Tibial nerve (tissue), 4 donors: ENCODE results near the gene DLX6. TPM values are rescaled to one million over a fixed set of nuclear protein-coding genes. Genes with fewer than 3 reads are reported as not detected.

Experiments
- DNase-seq, 2 donors: peaks; one replicate each; pipeline ENCODE4 v3.0.0-alpha.2; 2019; ENCODE audit warnings: low spot score in 2 of 2
- H3K27ac ChIP-seq, 4 donors: fragments of 200-600 bp; sonication (generic) in 3 of 4; one replicate each; pipeline ENCODE4 v1.5.1; 2017 to 2019; ENCODE audit warnings: mild to moderate bottlenecking in 1 of 4
- H3K27me3 ChIP-seq, 2 donors: fragments of 200-600 bp; sonication (generic) in 1 of 2; one replicate each; pipeline versions ENCODE4 v1.5.1 to v1.6.0; 2017 to 2019
- H3K36me3 ChIP-seq, 3 donors: fragments of 200-600 bp; sonication (generic); one replicate each; pipeline ENCODE4 v1.5.1; 2018 to 2019
- H3K4me1 ChIP-seq, 4 donors: fragments of 200-600 bp; sonication (generic) in 3 of 4; one replicate each; pipeline ENCODE4 v1.5.1; 2017 to 2019
- H3K4me3 ChIP-seq, 4 donors: fragments of 200-600 bp; sonication (generic) in 3 of 4; one replicate each; pipeline ENCODE4 v1.5.1; 2017 to 2019; ENCODE audit warnings: mild to moderate bottlenecking in 1 of 4, moderate library complexity in 1 of 4
- H3K9me3 ChIP-seq, 4 donors: fragments of 200-600 bp; sonication (generic) in 3 of 4; one replicate each; pipeline ENCODE4 v1.5.1; 2017 to 2019
- CTCF ChIP-seq, 5 experiments: fragments of 200-600 bp in 3 of 5; fragments of 450-650 bp in 2 of 5; sonication (generic) in 3 of 5; IDR thresholded peaks; one replicate each; pipeline ENCODE4 v1.5.1; 2016 to 2019; ENCODE audit warnings: antibody characterized with exemption in 5 of 5, mild to moderate bottlenecking in 3 of 5, moderate library complexity in 2 of 5
- EP300 ChIP-seq, 2 donors: sonication (generic); formaldehyde crosslinking; IDR thresholded peaks; one replicate each; pipeline ENCODE4 v1.6.1; 2017; ENCODE audit warnings: antibody characterized with exemption in 2 of 2, mild to moderate bottlenecking in 1 of 2
- POLR2A ChIP-seq, 2 donors: fragments of 450-650 bp; IDR thresholded peaks; one replicate each; pipeline ENCODE4 v1.6.1; 2017; ENCODE audit warnings: antibody characterized with exemption in 2 of 2, mild to moderate bottlenecking in 2 of 2, moderate library complexity in 2 of 2
- WGBS, 2 donors: methylation state at CpG; one replicate each; pipeline ENCODE4 v1.1.5; 2018; 5-methylcytosine and 5-hydroxymethylcytosine counted together
- total RNA-seq, 4 donors: library from RNA; depleted of rRNA; stranded (reverse); fragments of >200 nt; gene quantifications; one replicate each; pipeline ENCODE4 v1.1.0, GENCODE V29; 2016

Gene DLX6
- total RNA-seq, 4 donors from 2014 or later, result not detected

GRCh38 chr7:97011536-97012364 lies 6.4 kb downstream of the DLX6 start:
- Histone ChIP-seq H3K4me3 (no peak overlapping the region), H3K9me3 (peaks cover 0 to 5% (median 0%) of the 10 kb centered on the region in 4 donors), H3K27ac (no peak overlapping the region), H3K36me3 (no peaks in the 10 kb centered on the region), H3K4me1 (peaks cover 0 to 13% (median 3%) of the 10 kb centered on the region in 4 donors), H3K27me3 (peaks cover under 1 to 100% of the 10 kb centered on the region in 2 donors)
- WGBS, 2 donors, result 14% methylated on average over 15 of the region's 15 CpGs
- DNase-seq, result no peak
- TF ChIP-seq POLR2A (IDR thresholded peaks at IDR 0.05), result no peak
- no peak for TF ChIP-seq CTCF (IDR thresholded peaks at IDR 0.05)
- TF ChIP-seq EP300 (IDR thresholded peaks at IDR 0.05), result no peak

- peaks cover 0 to 5% (median 0%) of the 10 kb centered on the region in 4 donors for H3K9me3 ChIP-seq
- no peaks in the 10 kb centered on the region for H3K36me3 ChIP-seq
- H3K4me1 ChIP-seq, result peaks cover 0 to 15% (median 5%) of the 10 kb centered on the region in 4 donors
- peaks cover 5 to 100% of the 10 kb centered on the region in 2 donors for H3K27me3 ChIP-seq
- 11% methylated on average over 21 of the region's 21 CpGs for WGBS, 2 donors
- no peak for TF ChIP-seq CTCF (IDR thresholded peaks at IDR 0.05)
- TF ChIP-seq POLR2A (IDR thresholded peaks at IDR 0.05), result no peak
- no peak for TF ChIP-seq EP300 (IDR thresholded peaks at IDR 0.05)
- DNase-seq, result no peak
- H3K4me3 ChIP-seq, result no peak overlapping the region
- H3K27ac ChIP-seq, result no peak overlapping the region
These were observed 7.2 kb downstream of the DLX6 start for GRCh38 chr7:97012365-97013133.

- WGBS, 2 donors, result 6 to 10% methylated on average over 20 of the region's 20 CpGs
- TF ChIP-seq CTCF (IDR thresholded peaks at IDR 0.05) (no peak), EP300 (IDR thresholded peaks at IDR 0.05) (no peak), POLR2A (IDR thresholded peaks at IDR 0.05) (no peak)
- Histone ChIP-seq H3K4me3 (no peak overlapping the region), H3K4me1 (peaks cover 0 to 22% (median 7%) of the 10 kb centered on the region in 4 donors), H3K27me3 (peaks cover 5 to 100% of the 10 kb centered on the region in 2 donors), H3K36me3 (no peaks in the 10 kb centered on the region), H3K9me3 (peaks cover 0 to 5% (median 0%) of the 10 kb centered on the region in 4 donors), H3K27ac (no peak overlapping the region)
- DNase-seq, result no peak
These were observed 7.9 kb downstream of the DLX6 start for GRCh38 chr7:97013134-97013844.

GRCh38 chr7:97013845-97014134 lies 8.4 kb downstream of the DLX6 start:
- WGBS, 2 donors, result 13 to 14% methylated on average over 1 of the region's 1 CpG
- TF ChIP-seq EP300 (IDR thresholded peaks at IDR 0.05), result no peak
- TF ChIP-seq POLR2A (IDR thresholded peaks at IDR 0.05), result no peak
- TF ChIP-seq CTCF (IDR thresholded peaks at IDR 0.05), result no peak
- Histone ChIP-seq H3K9me3 (peaks cover 0 to 5% (median 0%) of the 10 kb centered on the region in 4 donors), H3K27ac (no peak overlapping the region), H3K4me1 (peaks cover 0 to 27% (median 7%) of the 10 kb centered on the region in 4 donors), H3K4me3 (no peak overlapping the region), H3K36me3 (no peaks in the 10 kb centered on the region), H3K27me3 (peaks cover 5 to 100% of the 10 kb centered on the region in 2 donors)
- DNase-seq, result no peak
